GM23248 (cell line): ENCODE results near the gene PJVK. TPM values are rescaled to one million over a fixed set of nuclear protein-coding genes. Genes with fewer than 3 reads are reported as not detected.
A peak's percentile ranks its signal among the peaks of the same experiment; 100 is the strongest.

Experiments
- DNase-seq: peaks from one replicate; pipeline ENCODE4 v3.0.0-alpha.2; 2015
- H2AFZ ChIP-seq: fragments of 200-600 bp; sonication (generic); 2 replicates; pipeline ENCODE4 v1.6.1; 2016; ENCODE audit warnings: antibody characterized with exemption
- H3F3A ChIP-seq: fragments of 200-600 bp; sonication (generic); 2 replicates; pipeline ENCODE4 v1.6.1; 2016; ENCODE audit warnings: mild to moderate bottlenecking, antibody characterized with exemption, mixed run types; ENCODE audit not compliant: insufficient read depth
- H3K27ac ChIP-seq: fragments of 200-600 bp; sonication (generic); 2 replicates; pipeline ENCODE4 v1.5.1; 2016; ENCODE audit warnings: mild to moderate bottlenecking
- H3K27me3 ChIP-seq: fragments of 200-600 bp; sonication (generic); replicated peaks from 2 replicates; pipeline ENCODE4 v1.6.1; 2016; ENCODE audit warnings: mild to moderate bottlenecking; ENCODE audit not compliant: insufficient read depth
- H3K36me3 ChIP-seq: fragments of 200-600 bp; sonication (generic); 2 replicates; pipeline ENCODE4 v1.6.1; 2016; ENCODE audit warnings: low read depth, mild to moderate bottlenecking
- H3K4me1 ChIP-seq: fragments of 200-600 bp; sonication (generic); 2 replicates; pipeline ENCODE4 v1.6.1; 2016; ENCODE audit warnings: mild to moderate bottlenecking; ENCODE audit not compliant: insufficient read depth
- H3K4me2 ChIP-seq: fragments of 200-600 bp; sonication (generic); one replicate; pipeline ENCODE4 v1.6.1; 2016; ENCODE audit warnings: mild to moderate bottlenecking; ENCODE audit not compliant: unreplicated experiment
- H3K4me3 ChIP-seq: fragments of 200-600 bp; sonication (generic); 2 replicates; pipeline ENCODE4 v1.5.1; 2016; ENCODE audit warnings: mild to moderate bottlenecking
- H3K79me2 ChIP-seq: fragments of 200-600 bp; sonication (generic); 2 replicates; pipeline ENCODE4 v1.6.1; 2016; ENCODE audit warnings: mild to moderate bottlenecking; ENCODE audit not compliant: insufficient read depth
- H3K9ac ChIP-seq: fragments of 200-600 bp; sonication (generic); 2 replicates; pipeline ENCODE4 v1.6.1; 2016; ENCODE audit warnings: mild to moderate bottlenecking
- H3K9me2 ChIP-seq: fragments of 200-600 bp; sonication (generic); 2 replicates; pipeline ENCODE4 v1.6.1; 2016; ENCODE audit warnings: mixed run types, mild to moderate bottlenecking, moderate library complexity; ENCODE audit not compliant: insufficient read depth
- H3K9me3 ChIP-seq: fragments of 200-600 bp; sonication (generic); one replicate; pipeline ENCODE4 v1.6.1; 2017; ENCODE audit warnings: low read depth
- H4K20me1 ChIP-seq: fragments of 200-600 bp; sonication (generic); 2 replicates; pipeline ENCODE4 v1.6.0; 2016; ENCODE audit not compliant: insufficient read depth
- EZH2 ChIP-seq: fragments of 200-600 bp; sonication (generic); IDR thresholded peaks from 2 replicates; pipeline ENCODE4 v1.6.1; 2018; ENCODE audit warnings: antibody characterized with exemption, mild to moderate bottlenecking; ENCODE audit not compliant: insufficient read depth, poor library complexity, severe bottlenecking
- EZH2phosphoT487 ChIP-seq: fragments of 200-600 bp; sonication (generic); IDR thresholded peaks from 2 replicates; pipeline ENCODE4 v1.6.1; 2018; ENCODE audit warnings: antibody characterized with exemption, moderate library complexity, mild to moderate bottlenecking, low read depth; ENCODE audit not compliant: insufficient read depth
- WGBS, 2 experiments: methylation state at CpG; one replicate each; pipeline ENCODE4 v1.1.6; 2015 to 2017; ENCODE audit warnings: low lambda C conversion rate in 2 of 2, low coverage in 1 of 2; ENCODE audit errors: missing lambda C conversion rate in 2 of 2; 5-methylcytosine and 5-hydroxymethylcytosine counted together
- in situ Hi-C: fragments of 300-500 bp; cut with MboI; formaldehyde crosslinking; loops from 2 replicates; pipeline ENCODE4 v1.15.0; 2020
- polyA plus RNA-seq: library from polyadenylated mRNA; unstranded; fragments of >200 nt; fragmentation: Nextera tagmentation; extraction: Ambion mirVana; gene quantifications from 2 replicates; pipeline ENCODE4 v1.2.1, GENCODE V29; 2016
- total RNA-seq: library from RNA; depleted of rRNA; stranded (reverse); fragments of >200 nt; shearing (Covaris generic); gene quantifications from 2 replicates; pipeline ENCODE4 v1.2.3, GENCODE V29; 2014

PJVK gene
- total and polyA plus RNA-seq, 2 experiments from 2014 or later: 0.97 to 1.6 TPM

DNA sequence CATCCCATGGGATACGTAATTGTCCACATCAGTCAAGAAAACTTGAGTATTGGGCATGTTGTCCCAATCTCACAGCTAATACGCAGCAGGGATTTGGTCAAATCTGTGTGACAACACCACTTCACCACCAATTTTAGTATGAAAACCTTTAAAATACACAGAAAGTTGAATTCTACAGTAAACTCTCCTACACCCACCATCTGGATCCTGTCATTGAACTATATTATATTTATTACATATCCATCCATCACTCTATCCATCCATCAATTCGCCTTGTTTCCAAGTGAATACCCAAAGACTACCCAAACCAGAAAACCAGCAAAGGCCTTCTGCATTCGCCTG lies 28.1 kb downstream of the PJVK start:
- peak overlapping the region; percentile 100 for H3K4me3 ChIP-seq
- H3K9me2 ChIP-seq: no peaks in the 10 kb centered on the region
- peaks cover 31% of the 10 kb centered on the region for H3K4me1 ChIP-seq
- no peaks in the 10 kb centered on the region for H3K27me3 ChIP-seq
- in situ Hi-C loops: no loop called here
- H3K9me3 ChIP-seq: no peaks in the 10 kb centered on the region
- peaks cover 12% of the 10 kb centered on the region for H3F3A ChIP-seq
- peak overlapping the region; percentile 99 for H3K27ac ChIP-seq
- H3K9ac ChIP-seq: peak overlapping the region; percentile 100
- H2AFZ ChIP-seq: peak overlapping the region; percentile 100
- no peaks in the 10 kb centered on the region; the same call in 1 of the 2 replicates for H4K20me1 ChIP-seq
- 63 to 66% methylated on average over 4 of the region's 4 CpGs for WGBS, 2 experiments
- H3K4me2 ChIP-seq: peak overlapping the region; percentile 100
- DNase-seq: no peak
- no peaks in the 10 kb centered on the region for H3K36me3 ChIP-seq
- TF ChIP-seq EZH2 (no peak), EZH2phosphoT487 (no peak)
- H3K79me2 ChIP-seq: peaks cover 59% of the 10 kb centered on the region

GRCh38 chr2:178479758-178480226 lies 28.6 kb downstream of the PJVK start:
- Histone ChIP-seq H3K4me2 (peak overlapping the region; percentile 100), H3K9me3 (no peaks in the 10 kb centered on the region), H3F3A (peaks cover 12% of the 10 kb centered on the region), H2AFZ (peak overlapping the region; percentile 100), H3K27ac (peak overlapping the region; percentile 99), H3K36me3 (no peaks in the 10 kb centered on the region), H3K4me1 (peaks cover 37% of the 10 kb centered on the region), H3K9me2 (no peaks in the 10 kb centered on the region), H4K20me1 (no peaks in the 10 kb centered on the region; the same call in 1 of the 2 replicates), H3K79me2 (peaks cover 64% of the 10 kb centered on the region), H3K9ac (peak overlapping the region; percentile 100), H3K27me3 (no peaks in the 10 kb centered on the region), H3K4me3 (peak overlapping the region; percentile 100)
- no peak for TF ChIP-seq EZH2phosphoT487
- TF ChIP-seq EZH2: no peak
- DNase-seq: peak; percentile 14
- in situ Hi-C loops: no loop called here
- WGBS, 2 experiments: 10 to 13% methylated on average over 19 of the region's 19 CpGs

GRCh38 chr2:178480227-178481181 lies 29.3 kb downstream of the PJVK start, which contains the start of gene PLEKHA3:
Gene PLEKHA3, plus strand, starts transcription at chr2:178480457. Its CDS starts 413 bp downstream, at chr2:178480870.
- H3K36me3 ChIP-seq: no peaks in the 10 kb centered on the region
- TF ChIP-seq EZH2 (no peak), EZH2phosphoT487 (no peak)
- H3K79me2 ChIP-seq: peaks cover 71% of the 10 kb centered on the region
- peak within 1 kb of the TSS; percentile 100 for H2AFZ ChIP-seq
- H3K4me1 ChIP-seq: peaks cover 44% of the 10 kb centered on the region
- WGBS, 2 experiments: 1% methylated on average over 58 to 73 of the region's 92 CpGs
- H3K27me3 ChIP-seq: no peaks in the 10 kb centered on the region
- peak within 1 kb of the TSS; percentile 100 for H3K4me2 ChIP-seq
- peak within 1 kb of the TSS; percentile 99 for H3K27ac ChIP-seq
- peak within 1 kb of the TSS; percentile 100 for H3K4me3 ChIP-seq
- no peaks in the 10 kb centered on the region for H3K9me3 ChIP-seq
- H4K20me1 ChIP-seq: peaks cover 3% of the 10 kb centered on the region; the same call in 1 of the 2 replicates
- in situ Hi-C loops: no loop called here
- H3K9ac ChIP-seq: peak within 1 kb of the TSS; percentile 100
- DNase-seq: peak; percentile 100
- peaks cover 12% of the 10 kb centered on the region for H3F3A ChIP-seq
- H3K9me2 ChIP-seq: no peaks in the 10 kb centered on the region

DNA sequence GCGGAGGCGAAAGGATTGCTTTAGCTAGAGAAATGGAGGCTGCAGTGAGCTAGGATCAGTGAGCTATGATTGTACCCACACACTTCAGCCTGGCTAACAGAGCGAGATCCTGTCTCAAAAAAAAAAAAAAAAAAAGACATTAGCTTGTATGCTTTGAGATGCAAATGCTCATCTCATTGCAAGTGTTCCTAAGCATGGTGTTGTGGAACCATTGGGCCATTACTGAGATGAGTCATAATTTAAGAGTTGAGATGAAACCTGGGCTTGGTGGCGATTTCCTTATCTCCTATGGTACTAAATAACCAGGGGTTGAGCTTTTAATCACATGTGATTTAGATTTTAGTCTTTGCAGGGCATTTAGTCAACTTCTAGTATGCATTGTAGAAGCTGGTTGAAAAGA lies 31.3 kb downstream of the PJVK start:
- 93 to 99% methylated on average over 4 of the region's 4 CpGs for WGBS, 2 experiments
- peaks cover 3% of the 10 kb centered on the region; the same call in 1 of the 2 replicates for H4K20me1 ChIP-seq

More for the DNA sequence above, 31.3 kb downstream of the PJVK start:
- H3K9me3 ChIP-seq: no peaks in the 10 kb centered on the region
- no peak overlapping the region for H3K9ac ChIP-seq
- peaks cover 77% of the 10 kb centered on the region for H3K79me2 ChIP-seq
- H2AFZ ChIP-seq: no peak overlapping the region
- peaks cover 38% of the 10 kb centered on the region for H3K4me1 ChIP-seq
- DNase-seq: peak; percentile 11
- H3K4me2 ChIP-seq: peak overlapping the region; percentile 84
- no peak for TF ChIP-seq EZH2
- TF ChIP-seq EZH2phosphoT487: no peak
- H3K36me3 ChIP-seq: no peaks in the 10 kb centered on the region
- in situ Hi-C loops: no loop called here
- H3K4me3 ChIP-seq: peak overlapping the region; percentile 100; the same call in 1 of the 2 replicates
- H3K9me2 ChIP-seq: no peaks in the 10 kb centered on the region
- no peak overlapping the region for H3K27ac ChIP-seq
- H3K27me3 ChIP-seq: no peaks in the 10 kb centered on the region
- peaks cover 12% of the 10 kb centered on the region for H3F3A ChIP-seq
